ENCODE results near the gene HOXA13.

- no peak for TF ChIP-seq POLR2A (IDR thresholded peaks at IDR 0.05)
- no peak for TF ChIP-seq CTCF (IDR thresholded peaks at IDR 0.05 in 4 of 5, conservative IDR thresholded peaks at IDR 0.05 in 1 of 5)
These were observed 16.8 kb downstream of the HOXA13 start for GRCh38 chr7:27182861-27183681.
